GM19043 (cell line): ENCODE results near the gene ICOS.
A peak's percentile ranks its signal among the peaks of the same experiment; 100 is the strongest.

ENCODE experiments used
- ATAC-seq: cut with Tn5 transposase; IDR thresholded peaks from one replicate; pipeline ENCODE4 v1.9.1; 2021; ENCODE audit warnings: low read depth; ENCODE audit not compliant: unreplicated experiment

ICOS gene

GRCh38 chr2:204005940-204006721, 69.6 kb downstream of the ICOS start:
- no peak for ATAC-seq

GRCh38 chr2:204008352-204008751, 71.8 kb downstream of the ICOS start:
- no peak for ATAC-seq

GRCh38 chr2:204010628-204011560, 74.3 kb downstream of the ICOS start:
- peak; percentile 64 for ATAC-seq
